MM.1S (cell line): Measurements from ENCODE around the gene RPL10A.

Experiments used
- EZH2 ChIP-seq: fragments of 300-600 bp; sonication (generic); optimal IDR thresholded peaks from 2 replicates; pipeline ENCODE3; 2017; ENCODE audit warnings: low read depth, mild to moderate bottlenecking, antibody characterized with exemption, low read length, mixed read lengths
- TF ChIP-seq, protein P1 (sequence below): fragments of 300-600 bp; sonication (generic); IDR thresholded peaks from 2 replicates; pipeline ENCODE4 v1.5.1; 2016; ENCODE audit warnings: antibody characterized with exemption, low read length, mixed read lengths

DNA sequence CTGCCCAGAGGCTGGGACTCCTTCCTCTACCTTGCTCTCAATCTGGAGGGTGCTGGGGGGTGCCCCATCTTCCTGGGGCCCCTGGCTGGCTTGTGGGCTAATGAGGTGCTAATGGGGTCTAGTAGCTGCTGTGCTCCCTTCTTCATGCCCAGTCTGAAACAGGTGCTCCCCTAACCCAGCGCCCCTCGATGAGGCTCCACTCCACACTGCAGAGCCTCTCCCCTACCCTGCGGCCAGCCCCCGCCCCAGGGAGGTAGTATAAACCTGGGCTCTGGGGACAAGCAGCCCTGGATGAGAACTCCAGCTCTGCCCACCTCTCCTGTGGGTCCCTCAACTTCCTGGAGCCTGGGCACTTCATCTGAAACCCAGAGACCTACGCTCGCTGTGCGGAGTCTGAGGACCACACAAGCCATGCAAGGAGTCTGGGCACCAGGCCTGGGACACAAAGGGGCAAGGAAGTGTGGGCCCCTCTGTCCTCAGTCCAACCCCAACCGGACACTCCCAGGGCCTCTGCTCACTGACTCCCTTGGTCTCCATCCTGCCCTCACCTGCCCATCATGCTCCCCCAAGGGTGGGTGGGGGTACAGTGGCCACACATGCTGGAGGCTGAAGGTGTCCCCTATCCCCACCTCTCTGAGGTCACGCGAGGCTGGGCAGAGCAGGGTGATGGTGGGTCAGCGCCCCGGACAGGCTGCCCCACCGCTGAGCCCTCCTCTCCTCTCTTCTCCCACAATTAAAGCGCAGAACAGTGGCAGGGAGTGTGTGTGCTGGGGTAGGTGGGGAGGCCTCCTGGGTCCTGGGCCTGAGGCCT is 6.1 kb downstream of the RPL10A start:
- TF ChIP-seq EZH2: no peak
- TF ChIP-seq, protein P1, sequence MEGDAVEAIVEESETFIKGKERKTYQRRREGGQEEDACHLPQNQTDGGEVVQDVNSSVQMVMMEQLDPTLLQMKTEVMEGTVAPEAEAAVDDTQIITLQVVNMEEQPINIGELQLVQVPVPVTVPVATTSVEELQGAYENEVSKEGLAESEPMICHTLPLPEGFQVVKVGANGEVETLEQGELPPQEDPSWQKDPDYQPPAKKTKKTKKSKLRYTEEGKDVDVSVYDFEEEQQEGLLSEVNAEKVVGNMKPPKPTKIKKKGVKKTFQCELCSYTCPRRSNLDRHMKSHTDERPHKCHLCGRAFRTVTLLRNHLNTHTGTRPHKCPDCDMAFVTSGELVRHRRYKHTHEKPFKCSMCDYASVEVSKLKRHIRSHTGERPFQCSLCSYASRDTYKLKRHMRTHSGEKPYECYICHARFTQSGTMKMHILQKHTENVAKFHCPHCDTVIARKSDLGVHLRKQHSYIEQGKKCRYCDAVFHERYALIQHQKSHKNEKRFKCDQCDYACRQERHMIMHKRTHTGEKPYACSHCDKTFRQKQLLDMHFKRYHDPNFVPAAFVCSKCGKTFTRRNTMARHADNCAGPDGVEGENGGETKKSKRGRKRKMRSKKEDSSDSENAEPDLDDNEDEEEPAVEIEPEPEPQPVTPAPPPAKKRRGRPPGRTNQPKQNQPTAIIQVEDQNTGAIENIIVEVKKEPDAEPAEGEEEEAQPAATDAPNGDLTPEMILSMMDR: no peak
